Neural cell (in vitro differentiated cells): Measurements from ENCODE around the gene ZRANB3. TPM values are rescaled to one million over a fixed set of nuclear protein-coding genes. Genes with fewer than 3 reads are reported as not detected.

Experiments
- H2AFZ ChIP-seq: fragments of 200-600, 300-800 bp; sonication (generic), shearing (Covaris generic); 2 replicates; pipeline ENCODE4 v1.6.0; 2014; ENCODE audit warnings: low read depth, mild to moderate bottlenecking, antibody characterized with exemption, low read length, moderate library complexity
- H3F3A ChIP-seq: fragments of 200-600 bp; shearing (Covaris generic); 2 replicates; pipeline ENCODE4 v1.6.1; 2016; ENCODE audit warnings: mild to moderate bottlenecking, moderate library complexity, mixed read lengths, antibody characterized with exemption, low read length; ENCODE audit not compliant: insufficient read depth, poor library complexity, severe bottlenecking
- H3K27ac ChIP-seq: fragments of 200-600, 300-800 bp; sonication (generic), shearing (Covaris generic); 2 replicates; pipeline ENCODE4 v1.5.1; 2014; ENCODE audit warnings: mild to moderate bottlenecking, low read length, moderate library complexity
- H3K27me3 ChIP-seq: fragments of 300-800, 200-600 bp; sonication (generic), shearing (Covaris generic); 2 replicates; pipeline ENCODE4 v1.6.0; 2014; ENCODE audit warnings: mild to moderate bottlenecking, low read depth, low read length, moderate library complexity; ENCODE audit not compliant: insufficient read depth
- H3K36me3 ChIP-seq: fragments of 300-800, 200-600 bp; sonication (generic), shearing (Covaris generic); 2 replicates; pipeline ENCODE4 v1.5.1; 2014; ENCODE audit warnings: mild to moderate bottlenecking, antibody characterized with exemption, low read length, moderate library complexity; ENCODE audit not compliant: insufficient read depth
- H3K4me2 ChIP-seq: fragments of 300-800, 200-600 bp; sonication (generic), shearing (Covaris generic); 2 replicates; pipeline ENCODE4 v1.6.0; 2014; ENCODE audit warnings: mild to moderate bottlenecking, low read length
- H3K4me3 ChIP-seq: fragments of 300-800, 200-600 bp; sonication (generic), shearing (Covaris generic); 2 replicates; pipeline ENCODE4 v1.5.1; 2014; ENCODE audit warnings: mild to moderate bottlenecking, low read length, moderate library complexity
- H3K79me2 ChIP-seq: fragments of 200-600 bp; shearing (Covaris generic); replicated peaks from 2 replicates; pipeline ENCODE4 v1.6.0; 2014; ENCODE audit warnings: mild to moderate bottlenecking, low read length, moderate library complexity; ENCODE audit not compliant: insufficient read depth
- H3K9ac ChIP-seq: fragments of 300-800, 200-600 bp; sonication (generic), shearing (Covaris generic); 2 replicates; pipeline ENCODE4 v1.6.1; 2016; ENCODE audit warnings: mild to moderate bottlenecking, low read length, mixed read lengths
- H3K9me2 ChIP-seq: fragments of 200-600 bp; shearing (Covaris generic); 2 replicates; pipeline ENCODE4 v1.6.1; 2016; ENCODE audit warnings: mild to moderate bottlenecking, low read length, mixed read lengths; ENCODE audit not compliant: insufficient read depth
- H3K9me3 ChIP-seq: fragments of 200-600, 300-800 bp; sonication (generic), shearing (Covaris generic); 2 replicates; pipeline ENCODE4 v1.6.1; 2016; ENCODE audit warnings: mild to moderate bottlenecking, mixed run types, low read length, moderate library complexity, mixed read lengths
- H4K20me1 ChIP-seq: fragments of 200-600 bp; shearing (Covaris generic); 2 replicates; pipeline ENCODE4 v1.6.1; 2016; ENCODE audit warnings: mild to moderate bottlenecking, mixed run types; ENCODE audit not compliant: insufficient read depth
- EP300 ChIP-seq: fragments of 450-650 bp; conservative IDR thresholded peaks from 2 replicates; pipeline ENCODE4 v1.6.1; 2014; ENCODE audit warnings: antibody characterized with exemption, mild to moderate bottlenecking, moderate library complexity; ENCODE audit not compliant: poor library complexity, severe bottlenecking
- EZH2 ChIP-seq: fragments of 200-600, 300-800 bp; shearing (Covaris generic), sonication (generic); IDR thresholded peaks from 2 replicates; pipeline ENCODE4 v1.6.1; 2014; ENCODE audit warnings: antibody characterized with exemption, low read length, borderline replicate concordance, mild to moderate bottlenecking; ENCODE audit not compliant: insufficient read depth, poor library complexity, severe bottlenecking
- MXI1 ChIP-seq: fragments of 450-650 bp; conservative IDR thresholded peaks from 2 replicates; pipeline ENCODE4 v1.6.1; 2014; ENCODE audit warnings: antibody characterized with exemption, mild to moderate bottlenecking; ENCODE audit not compliant: poor library complexity, severe bottlenecking
- POLR2AphosphoS5 ChIP-seq: IDR thresholded peaks from 2 replicates; pipeline ENCODE4 v1.6.1; 2012
- RAD21 ChIP-seq: fragments of 450-650 bp; conservative IDR thresholded peaks from 2 replicates; pipeline ENCODE4 v1.6.1; 2014; ENCODE audit warnings: antibody characterized with exemption, mild to moderate bottlenecking, moderate library complexity
- REST ChIP-seq: IDR thresholded peaks from 2 replicates; pipeline ENCODE4 v1.6.1; 2012; ENCODE audit warnings: borderline replicate concordance
- SMC3 ChIP-seq: fragments of 450-650 bp; conservative IDR thresholded peaks from 2 replicates; pipeline ENCODE4 v1.6.1; 2014; ENCODE audit warnings: antibody characterized with exemption, mild to moderate bottlenecking, moderate library complexity; ENCODE audit not compliant: poor library complexity
- TAF1 ChIP-seq: IDR thresholded peaks from 2 replicates; pipeline ENCODE4 v1.6.1; 2012; ENCODE audit warnings: low read depth
- polyA plus RNA-seq: library from polyadenylated mRNA; depleted of rRNA; stranded (reverse); fragments of >200 nt; gene quantifications from 2 replicates; pipeline ENCODE4 v1.2.3, GENCODE V29; 2014
- TF ChIP-seq, protein P1 (sequence below): fragments of 450-650 bp; IDR thresholded peaks from 2 replicates; pipeline ENCODE4 v1.5.1; 2014; ENCODE audit warnings: antibody characterized with exemption, mild to moderate bottlenecking, moderate library complexity; ENCODE audit not compliant: poor library complexity, severe bottlenecking

The ZRANB3 gene
- polyA plus RNA-seq, 1 donor from 2014 or later: 3.5 TPM

DNA sequence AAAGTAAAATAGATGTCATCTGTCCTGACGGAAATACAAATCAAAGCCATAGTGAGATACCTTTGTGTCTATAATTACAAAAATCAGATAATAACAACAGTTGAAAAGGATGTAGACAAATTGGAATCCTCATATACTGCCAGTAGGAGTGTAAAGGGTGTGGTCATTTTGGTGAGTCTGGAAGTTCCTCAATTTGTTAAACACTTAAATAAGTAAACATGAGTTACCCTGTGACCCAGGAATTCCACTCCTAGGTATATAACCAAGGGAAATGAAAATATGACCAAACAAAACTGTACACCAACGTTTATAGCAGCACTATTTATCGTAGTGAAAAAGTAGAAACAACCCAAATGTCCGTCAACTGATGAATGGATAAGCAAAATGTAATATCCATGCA, 24.3 kb upstream of the ZRANB3 start:
- Histone ChIP-seq H3K27me3 (no peaks in the 10 kb centered on the region), H3K9me3 (no peaks in the 10 kb centered on the region), H3K4me3 (no peak overlapping the region), H3K9ac (no peak overlapping the region), H2AFZ (no peak overlapping the region), H4K20me1 (no peaks in the 10 kb centered on the region), H3K36me3 (no peaks in the 10 kb centered on the region), H3K27ac (no peak overlapping the region), H3K79me2 (peaks cover 39% of the 10 kb centered on the region), H3K4me2 (no peak overlapping the region), H3K9me2 (no peaks in the 10 kb centered on the region), H3F3A (no peaks in the 10 kb centered on the region)
- no peak for TF ChIP-seq REST
- TF ChIP-seq SMC3: no peak
- no peak for TF ChIP-seq EZH2
- no peak for TF ChIP-seq RAD21
- no peak for TF ChIP-seq EP300

DNA sequence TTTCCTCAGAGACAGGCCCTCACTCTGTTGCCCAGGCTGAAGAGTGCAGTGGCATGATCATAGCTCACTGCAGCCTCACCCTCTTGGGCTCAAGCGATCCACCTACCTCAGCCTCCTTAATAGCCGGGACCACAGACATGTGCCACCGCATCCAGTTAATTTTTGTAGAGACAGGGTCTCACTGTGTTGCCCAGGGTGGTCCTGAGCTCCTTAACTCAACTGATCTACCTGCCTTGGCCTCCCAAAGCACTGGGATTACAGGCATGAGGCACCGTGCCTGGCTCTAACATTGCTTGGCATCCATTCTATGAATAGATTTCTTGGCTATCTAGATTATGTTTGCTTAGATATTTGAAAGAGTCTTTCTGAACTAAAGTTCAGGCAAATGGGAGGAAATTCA, 21.9 kb upstream of the ZRANB3 start:
- Histone ChIP-seq H3K79me2 (peaks cover 48% of the 10 kb centered on the region), H3K9me3 (no peaks in the 10 kb centered on the region), H3K36me3 (no peaks in the 10 kb centered on the region)

GRCh38 chr2:135551356-135551755, 20.3 kb upstream of the ZRANB3 start:
- Histone ChIP-seq H3K27ac (no peak overlapping the region), H3K36me3 (no peaks in the 10 kb centered on the region), H3K79me2 (peaks cover 48% of the 10 kb centered on the region), H3K9me2 (no peaks in the 10 kb centered on the region), H3F3A (no peaks in the 10 kb centered on the region), H3K4me2 (no peak overlapping the region), H4K20me1 (no peaks in the 10 kb centered on the region), H3K4me3 (no peak overlapping the region), H3K9me3 (no peaks in the 10 kb centered on the region), H3K9ac (no peak overlapping the region), H3K27me3 (no peaks in the 10 kb centered on the region), H2AFZ (no peak overlapping the region)
- TF ChIP-seq REST: no peak
- no peak for TF ChIP-seq RAD21
- TF ChIP-seq, protein P1, sequence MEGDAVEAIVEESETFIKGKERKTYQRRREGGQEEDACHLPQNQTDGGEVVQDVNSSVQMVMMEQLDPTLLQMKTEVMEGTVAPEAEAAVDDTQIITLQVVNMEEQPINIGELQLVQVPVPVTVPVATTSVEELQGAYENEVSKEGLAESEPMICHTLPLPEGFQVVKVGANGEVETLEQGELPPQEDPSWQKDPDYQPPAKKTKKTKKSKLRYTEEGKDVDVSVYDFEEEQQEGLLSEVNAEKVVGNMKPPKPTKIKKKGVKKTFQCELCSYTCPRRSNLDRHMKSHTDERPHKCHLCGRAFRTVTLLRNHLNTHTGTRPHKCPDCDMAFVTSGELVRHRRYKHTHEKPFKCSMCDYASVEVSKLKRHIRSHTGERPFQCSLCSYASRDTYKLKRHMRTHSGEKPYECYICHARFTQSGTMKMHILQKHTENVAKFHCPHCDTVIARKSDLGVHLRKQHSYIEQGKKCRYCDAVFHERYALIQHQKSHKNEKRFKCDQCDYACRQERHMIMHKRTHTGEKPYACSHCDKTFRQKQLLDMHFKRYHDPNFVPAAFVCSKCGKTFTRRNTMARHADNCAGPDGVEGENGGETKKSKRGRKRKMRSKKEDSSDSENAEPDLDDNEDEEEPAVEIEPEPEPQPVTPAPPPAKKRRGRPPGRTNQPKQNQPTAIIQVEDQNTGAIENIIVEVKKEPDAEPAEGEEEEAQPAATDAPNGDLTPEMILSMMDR: no peak
- TF ChIP-seq SMC3: no peak
- TF ChIP-seq POLR2AphosphoS5: no peak
- TF ChIP-seq EP300: no peak
- TF ChIP-seq MXI1: no peak
- no peak for TF ChIP-seq TAF1
- no peak for TF ChIP-seq EZH2

More for the DNA sequence above, 21.9 kb upstream of the ZRANB3 start:
- no peak overlapping the region for H3K4me2 ChIP-seq
- no peak overlapping the region for H3K9ac ChIP-seq
- H3K9me2 ChIP-seq: no peaks in the 10 kb centered on the region
- H3F3A ChIP-seq: no peaks in the 10 kb centered on the region
- TF ChIP-seq EP300: no peak
- TF ChIP-seq, protein P1: no peak
- no peak for TF ChIP-seq POLR2AphosphoS5
- TF ChIP-seq RAD21: no peak
- H4K20me1 ChIP-seq: no peaks in the 10 kb centered on the region
- H2AFZ ChIP-seq: no peak overlapping the region
- no peak overlapping the region for H3K4me3 ChIP-seq
- H3K27ac ChIP-seq: no peak overlapping the region
- H3K27me3 ChIP-seq: no peaks in the 10 kb centered on the region
